Trophoblast cell (in vitro differentiated cells and primary cell): Measurements from ENCODE around the gene CKM.

Source experiments
- DNase-seq, 2 donors: peaks; one replicate each; pipeline ENCODE4 v3.0.0-alpha.2; 2016
- H2AFZ ChIP-seq: 2 replicates; pipeline ENCODE4 v1.6.1; 2013; ENCODE audit warnings: low read length, moderate library complexity, mild to moderate bottlenecking; ENCODE audit not compliant: insufficient read depth, poor library complexity
- H2AK5ac ChIP-seq: 2 replicates; pipeline ENCODE4 v1.6.1; 2013; ENCODE audit warnings: mild to moderate bottlenecking, low read length
- H2BK120ac ChIP-seq: 2 replicates; pipeline ENCODE4 v1.6.1; 2013; ENCODE audit warnings: low read length, mild to moderate bottlenecking, moderate library complexity; ENCODE audit not compliant: insufficient read depth, poor library complexity
- H2BK12ac ChIP-seq: 2 replicates; pipeline ENCODE4 v1.6.1; 2013; ENCODE audit warnings: mild to moderate bottlenecking, low read length, moderate library complexity
- H2BK5ac ChIP-seq: 2 replicates; pipeline ENCODE4 v1.6.1; 2013; ENCODE audit warnings: low read length, low read depth, moderate library complexity, mild to moderate bottlenecking; ENCODE audit not compliant: poor library complexity
- H3K14ac ChIP-seq: 2 replicates; pipeline ENCODE4 v1.6.1; 2013; ENCODE audit warnings: mild to moderate bottlenecking, low read length
- H3K18ac ChIP-seq: 2 replicates; pipeline ENCODE4 v1.6.1; 2013; ENCODE audit warnings: mild to moderate bottlenecking, low read length
- H3K23ac ChIP-seq: 2 replicates; pipeline ENCODE4 v1.6.1; 2013; ENCODE audit warnings: low read length
- H3K27ac ChIP-seq: 2 replicates; pipeline ENCODE4 v1.5.1; 2013; ENCODE audit warnings: low read depth, mild to moderate bottlenecking, inconsistent platforms, low read length, moderate library complexity
- H3K27me3 ChIP-seq: 2 replicates; pipeline ENCODE4 v1.6.1; 2013; ENCODE audit warnings: inconsistent platforms, mild to moderate bottlenecking, low read length, moderate library complexity; ENCODE audit not compliant: insufficient read depth
- H3K36me3 ChIP-seq, 2 experiments: 1 replicate in 1 of 2; 2 replicates in 1 of 2; pipeline ENCODE4 v1.6.1; 2013; ENCODE audit warnings: low read length in 2 of 2, mild to moderate bottlenecking in 2 of 2, moderate library complexity in 1 of 2; ENCODE audit not compliant: insufficient read depth in 2 of 2, control insufficient read depth in 1 of 2
- H3K4ac ChIP-seq: 2 replicates; pipeline ENCODE4 v1.6.1; 2013; ENCODE audit warnings: low read depth, mild to moderate bottlenecking, low read length, moderate library complexity
- H3K4me1 ChIP-seq, 2 experiments: 1 replicate in 1 of 2; 2 replicates in 1 of 2; pipeline ENCODE4 v1.6.1; 2013; ENCODE audit warnings: low read length in 2 of 2, mild to moderate bottlenecking in 2 of 2, moderate library complexity in 1 of 2; ENCODE audit not compliant: insufficient read depth in 2 of 2, control insufficient read depth in 1 of 2
- H3K4me2 ChIP-seq: 2 replicates; pipeline ENCODE4 v1.6.1; 2013; ENCODE audit warnings: inconsistent platforms, mild to moderate bottlenecking, low read length, moderate library complexity
- H3K4me3 ChIP-seq: 2 replicates; pipeline ENCODE4 v1.5.1; 2013; ENCODE audit warnings: mild to moderate bottlenecking, low read depth, low read length, inconsistent platforms
- H3K79me1 ChIP-seq: one replicate; pipeline ENCODE4 v1.6.1; 2013; ENCODE audit warnings: low read length
- H3K79me2 ChIP-seq: 2 replicates; pipeline ENCODE4 v1.6.1; 2013; ENCODE audit warnings: low read length, mild to moderate bottlenecking; ENCODE audit not compliant: control insufficient read depth, insufficient read depth, poor library complexity
- H3K9ac ChIP-seq: 2 replicates; pipeline ENCODE4 v1.6.1; 2013; ENCODE audit warnings: mild to moderate bottlenecking, low read length
- H3K9me3 ChIP-seq: 2 replicates; pipeline ENCODE4 v1.6.1; 2013; ENCODE audit warnings: low read depth, mild to moderate bottlenecking, control low read depth, inconsistent platforms, low read length; ENCODE audit not compliant: insufficient read depth
- H4K12ac ChIP-seq: 2 replicates; pipeline ENCODE4 v1.6.1; 2013; ENCODE audit warnings: low read depth, mild to moderate bottlenecking, low read length, moderate library complexity
- H4K8ac ChIP-seq: 2 replicates; pipeline ENCODE4 v1.6.1; 2013; ENCODE audit warnings: low read depth, mild to moderate bottlenecking, low read length, moderate library complexity
- H4K91ac ChIP-seq: one replicate; pipeline ENCODE4 v1.6.1; 2013; ENCODE audit warnings: low read depth, mild to moderate bottlenecking, low read length, moderate library complexity
- WGBS: extraction: QIAGEN DNeasy Blood & Tissue Kit; methylation state at CpG from one replicate; pipeline ENCODE4 v1.1.7; 2013; ENCODE audit warnings: missing lambda C conversion rate; ENCODE audit not compliant: insufficient read length, insufficient coverage; ENCODE audit errors: extremely low coverage; 5-methylcytosine and 5-hydroxymethylcytosine counted together

Gene CKM

GRCh38 chr19:45364696-45365095, 42.0 kb upstream of the CKM start:
- Histone ChIP-seq H3K79me2 (no peaks in the 10 kb centered on the region), H3K4me2 (no peak overlapping the region), H3K4ac (no peak overlapping the region), H2BK5ac (no peak overlapping the region), H3K4me1 (peaks cover 5% of the 10 kb centered on the region in 2 experiments), H3K27ac (no peak overlapping the region), H2AFZ (no peak overlapping the region), H3K4me3 (no peak overlapping the region), H4K12ac (no peak overlapping the region), H3K79me1 (no peaks in the 10 kb centered on the region), H2AK5ac (no peak overlapping the region), H3K18ac (no peak overlapping the region), H2BK120ac (no peak overlapping the region), H3K9ac (no peak overlapping the region), H4K91ac (no peak overlapping the region), H3K23ac (no peak overlapping the region), H2BK12ac (no peak overlapping the region), H4K8ac (no peak overlapping the region), H3K27me3 (no peaks in the 10 kb centered on the region), H3K36me3 (peaks cover 40% of the 10 kb centered on the region in 2 experiments), H3K14ac (no peak overlapping the region), H3K9me3 (no peaks in the 10 kb centered on the region)
- no peak for DNase-seq
- WGBS: no CpG with 5 or more reads among the region's 12 CpGs

GRCh38 chr19:45363861-45364459, 41.3 kb upstream of the CKM start:
- WGBS: no CpG with 5 or more reads among the region's 44 CpGs
- Histone ChIP-seq H3K4ac (no peak overlapping the region), H2AFZ (no peak overlapping the region), H4K91ac (no peak overlapping the region), H3K27me3 (no peaks in the 10 kb centered on the region), H3K36me3 (peaks cover 46% of the 10 kb centered on the region in 2 experiments), H3K14ac (no peak overlapping the region), H4K8ac (no peak overlapping the region), H3K4me1 (peaks cover 2 to 3% of the 10 kb centered on the region in 2 experiments), H4K12ac (no peak overlapping the region), H2BK120ac (no peak overlapping the region), H2BK12ac (no peak overlapping the region), H3K23ac (no peak overlapping the region), H2AK5ac (no peak overlapping the region), H3K79me2 (no peaks in the 10 kb centered on the region), H3K9me3 (no peaks in the 10 kb centered on the region), H2BK5ac (no peak overlapping the region), H3K9ac (no peak overlapping the region), H3K79me1 (no peaks in the 10 kb centered on the region), H3K18ac (no peak overlapping the region), H3K4me2 (no peak overlapping the region), H3K4me3 (no peak overlapping the region), H3K27ac (no peak overlapping the region)
- DNase-seq: no peak

GRCh38 chr19:45362291-45362690, 39.6 kb upstream of the CKM start:
- Histone ChIP-seq H3K27ac (no peak overlapping the region), H3K4me3 (no peak overlapping the region), H4K8ac (no peak overlapping the region), H2AFZ (no peak overlapping the region), H3K79me2 (no peaks in the 10 kb centered on the region), H4K91ac (no peak overlapping the region), H3K4ac (no peak overlapping the region), H3K36me3 (peaks cover 48 to 56% of the 10 kb centered on the region in 2 experiments), H2BK120ac (no peak overlapping the region), H3K9ac (no peak overlapping the region), H2BK5ac (no peak overlapping the region), H2AK5ac (no peak overlapping the region), H3K4me1 (no peaks in the 10 kb centered on the region), H2BK12ac (no peak overlapping the region), H3K18ac (no peak overlapping the region), H3K9me3 (no peaks in the 10 kb centered on the region), H3K14ac (no peak overlapping the region), H3K79me1 (no peaks in the 10 kb centered on the region), H4K12ac (no peak overlapping the region), H3K27me3 (no peaks in the 10 kb centered on the region), H3K23ac (no peak overlapping the region), H3K4me2 (no peak overlapping the region)
- no CpG with 5 or more reads among the region's 16 CpGs for WGBS
- no peak for DNase-seq

- no peak overlapping the region for H2BK5ac ChIP-seq
- H3K14ac ChIP-seq: no peak overlapping the region
- WGBS: no CpG with 5 or more reads among the region's 14 CpGs
- DNase-seq: no peak
- no peaks in the 10 kb centered on the region for H3K27me3 ChIP-seq
- no peaks in the 10 kb centered on the region for H3K79me1 ChIP-seq
- no peak overlapping the region for H3K27ac ChIP-seq
- H2AK5ac ChIP-seq: no peak overlapping the region
- no peak overlapping the region for H2BK12ac ChIP-seq
- H3K9me3 ChIP-seq: no peaks in the 10 kb centered on the region
- H3K18ac ChIP-seq: no peak overlapping the region
- H3K4ac ChIP-seq: no peak overlapping the region
- H3K36me3 ChIP-seq: peaks cover 55 to 63% of the 10 kb centered on the region in 2 experiments
- H3K4me3 ChIP-seq: no peak overlapping the region
- H4K12ac ChIP-seq: no peak overlapping the region
- no peak overlapping the region for H2AFZ ChIP-seq
- no peak overlapping the region for H4K91ac ChIP-seq
- H3K79me2 ChIP-seq: no peaks in the 10 kb centered on the region
- H3K4me1 ChIP-seq: no peaks in the 10 kb centered on the region
- no peak overlapping the region for H3K4me2 ChIP-seq
- H2BK120ac ChIP-seq: no peak overlapping the region
- H3K9ac ChIP-seq: no peak overlapping the region
- H4K8ac ChIP-seq: no peak overlapping the region
- no peak overlapping the region for H3K23ac ChIP-seq
These were observed 38.9 kb upstream of the CKM start for GRCh38 chr19:45361608-45362007.
